ENCODE results near the gene HERPUD1. TPM values are rescaled to one million over a fixed set of nuclear protein-coding genes. Genes with fewer than 3 reads are reported as not detected.

HERPUD1 gene
- 53.8 TPM for total RNA-seq

GRCh38 chr16:56931892-56932720 is at the start of gene HERPUD1:
Gene HERPUD1, plus strand, starts transcription at chr16:56932142. Its CDS starts 103 bp downstream, at chr16:56932245.

DNA sequence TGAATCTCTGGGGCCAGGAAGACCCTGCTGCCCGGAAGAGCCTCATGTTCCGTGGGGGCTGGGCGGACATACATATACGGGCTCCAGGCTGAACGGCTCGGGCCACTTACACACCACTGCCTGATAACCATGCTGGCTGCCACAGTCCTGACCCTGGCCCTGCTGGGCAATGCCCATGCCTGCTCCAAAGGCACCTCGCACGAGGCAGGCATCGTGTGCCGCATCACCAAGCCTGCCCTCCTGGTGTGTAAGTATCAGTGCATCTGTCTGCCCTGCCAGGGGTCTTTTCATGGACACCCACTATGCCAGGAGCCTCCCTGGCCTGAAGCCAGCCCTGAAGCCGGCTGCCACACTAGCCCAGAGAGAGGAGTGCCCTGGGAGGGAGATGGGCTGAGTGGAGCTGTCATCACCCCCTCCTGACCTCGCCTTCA is 29.9 kb downstream of the HERPUD1 start, which contains the start of gene CETP:
TSS of gene CETP (plus strand) at position 100 of the 431 bp plus-strand sequence. CDS start at position 130, 30 bp downstream.

GRCh38 chr16:56988948-56989945 is 57.3 kb downstream of the HERPUD1 start, which contains the start of gene NLRC5:
Gene NLRC5, plus strand, starts transcription at chr16:56989557. Its CDS starts 31,156 bp downstream, at chr16:57020713.

Other genes with a start within 250 kb of the HERPUD1 start
- gene MT1X, start 249.7 kb upstream of the HERPUD1 start, total RNA-seq = 8.1 TPM
- gene NUP93, start 202.0 kb upstream of the HERPUD1 start, total RNA-seq = 216 TPM
- not detected for gene SLC12A3, start 66.9 kb upstream of the HERPUD1 start, total RNA-seq
- gene CETP, start 29.8 kb downstream of the HERPUD1 start, total RNA-seq = 0.94 TPM
- 5.9 TPM for gene NLRC5, start 57.4 kb downstream of the HERPUD1 start, total RNA-seq
- gene CPNE2, start 160.4 kb downstream of the HERPUD1 start, total RNA-seq = 51.3 TPM